HG03439 (cell line): ENCODE data around the gene ZYX.
"Not testable (repeated sequence)": the region's sequence is repeated elsewhere in the genome, so short reads cannot be mapped to it uniquely, and the experiment has no call there.

ENCODE experiments used
- ATAC-seq: cut with Tn5 transposase; IDR thresholded peaks from one replicate; pipeline ENCODE4 v1.9.1; 2021; ENCODE audit warnings: mild to moderate bottlenecking, moderate library complexity; ENCODE audit not compliant: unreplicated experiment

The ZYX gene

GRCh38 chr7:143416565-143417149 lies 35.5 kb downstream of the ZYX start:
- no peak for ATAC-seq

- ATAC-seq = no peak
Measured at GRCh38 chr7:143417734-143418383, 36.7 kb downstream of the ZYX start.

- ATAC-seq = no peak
Measured at GRCh38 chr7:143418681-143419458, 37.7 kb downstream of the ZYX start.

- no peak for ATAC-seq
Measured at GRCh38 chr7:143419880-143420279, 38.7 kb downstream of the ZYX start.

GRCh38 chr7:143420624-143421023 lies 39.5 kb downstream of the ZYX start:
- not testable (repeated sequence) for ATAC-seq

GRCh38 chr7:143422033-143422432 lies 40.9 kb downstream of the ZYX start:
- ATAC-seq = no peak

- ATAC-seq = not testable (repeated sequence)
Measured at GRCh38 chr7:143424476-143424875, 43.3 kb downstream of the ZYX start.

GRCh38 chr7:143426479-143427142 lies 45.5 kb downstream of the ZYX start:
- ATAC-seq = no peak

- ATAC-seq = no peak
Measured at GRCh38 chr7:143429770-143430698, 48.9 kb downstream of the ZYX start.

- ATAC-seq = no peak
Measured at GRCh38 chr7:143431109-143431508, 50.0 kb downstream of the ZYX start.

GRCh38 chr7:143433759-143434158 lies 52.6 kb downstream of the ZYX start:
- no peak for ATAC-seq

GRCh38 chr7:143434660-143435059 lies 53.5 kb downstream of the ZYX start:
- no peak for ATAC-seq

GRCh38 chr7:143435266-143435665 lies 54.1 kb downstream of the ZYX start:
- no peak for ATAC-seq

- ATAC-seq = peak; percentile 74
Measured at GRCh38 chr7:143436325-143436946, 55.3 kb downstream of the ZYX start.

GRCh38 chr7:143437578-143437977 lies 56.4 kb downstream of the ZYX start:
- no peak for ATAC-seq

- ATAC-seq = no peak
Measured at GRCh38 chr7:143439866-143440265, 58.7 kb downstream of the ZYX start.
